Osteoblast (primary cell): ENCODE results near the gene ADARB2. TPM values are rescaled to one million over a fixed set of nuclear protein-coding genes. Genes with fewer than 3 reads are reported as not detected.

Experiments
- DNase-seq: peaks from one replicate; pipeline ENCODE4 v3.0.0; 2011; ENCODE audit warnings: low spot score, mixed read lengths; ENCODE audit not compliant: insufficient read length; ENCODE audit errors: missing footprints
- H2AFZ ChIP-seq: 2 replicates; pipeline ENCODE4 v1.6.0; 2011; ENCODE audit warnings: mild to moderate bottlenecking, low read length
- H3K27ac ChIP-seq: 2 replicates; pipeline ENCODE4 v1.5.1; 2011; ENCODE audit warnings: mild to moderate bottlenecking, low read depth, low read length, moderate library complexity
- H3K27me3 ChIP-seq: 2 replicates; pipeline ENCODE4 v1.6.0; 2012; ENCODE audit warnings: mild to moderate bottlenecking, control low read depth, inconsistent platforms, low read length, moderate library complexity; ENCODE audit not compliant: insufficient read depth
- H3K36me3 ChIP-seq: 2 replicates; pipeline ENCODE4 v1.5.1; 2011; ENCODE audit warnings: mild to moderate bottlenecking, low read length, control low read depth, moderate library complexity; ENCODE audit not compliant: insufficient read depth
- H3K4me1 ChIP-seq: 2 replicates; pipeline ENCODE4 v1.5.1; 2011; ENCODE audit warnings: mild to moderate bottlenecking, low read length, control low read depth, moderate library complexity; ENCODE audit not compliant: insufficient read depth
- H3K4me2 ChIP-seq: 2 replicates; pipeline ENCODE4 v1.6.0; 2011; ENCODE audit warnings: mild to moderate bottlenecking, low read length; ENCODE audit not compliant: insufficient read depth
- H3K4me3 ChIP-seq: fragments of 200-600 bp; sonication (generic); 3 replicates; pipeline ENCODE4 v1.5.1; 2012; ENCODE audit warnings: mild to moderate bottlenecking, low read length, inconsistent platforms; ENCODE audit not compliant: insufficient read depth
- H3K79me2 ChIP-seq: 2 replicates; pipeline ENCODE4 v1.6.0; 2012; ENCODE audit warnings: mild to moderate bottlenecking, low read length, control low read depth, inconsistent platforms; ENCODE audit not compliant: insufficient read depth
- H3K9me3 ChIP-seq: 2 replicates; pipeline ENCODE4 v1.5.1; 2011; ENCODE audit warnings: low read depth, low read length, control low read depth
- H4K20me1 ChIP-seq: 2 replicates; pipeline ENCODE4 v1.6.0; 2012; ENCODE audit warnings: mild to moderate bottlenecking, low read length, control low read depth; ENCODE audit not compliant: insufficient read depth
- total RNA-seq: library from RNA; depleted of rRNA; stranded (reverse); fragments of >200 nt; gene quantifications from 2 replicates; pipeline ENCODE4 v1.2.3, GENCODE V29; 2012
- TF ChIP-seq, protein P1 (sequence below): IDR thresholded peaks from 2 replicates; pipeline ENCODE4 v1.5.1; 2011; ENCODE audit warnings: mild to moderate bottlenecking, low read depth, low read length, moderate library complexity; ENCODE audit errors: extremely low read depth

ADARB2 gene
- total RNA-seq, 1 donor = not detected

DNA sequence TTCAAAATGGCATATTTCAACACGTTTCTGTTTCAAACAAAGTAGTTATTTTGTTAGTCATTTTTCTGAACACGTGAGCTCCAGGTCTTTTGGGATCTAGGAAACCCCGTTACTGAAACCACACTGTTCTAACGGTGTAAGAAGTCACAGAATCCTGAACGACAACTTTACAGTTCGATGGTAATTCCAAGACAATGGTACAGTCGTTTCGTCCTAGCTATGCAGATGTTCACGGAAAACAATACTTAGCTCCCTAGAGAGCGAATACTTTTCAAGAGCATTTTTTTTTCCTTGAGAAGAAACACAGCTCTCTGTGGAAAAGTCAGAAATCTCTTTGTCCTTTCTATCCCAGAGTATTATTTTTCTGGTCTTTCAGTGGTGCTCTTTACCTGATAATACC, 254.1 kb downstream of the ADARB2 start:
- H3K4me3 ChIP-seq = no peak overlapping the region
- no peaks in the 10 kb centered on the region for H3K36me3 ChIP-seq
- H4K20me1 ChIP-seq = no peaks in the 10 kb centered on the region
- no peaks in the 10 kb centered on the region for H3K4me1 ChIP-seq
- no peaks in the 10 kb centered on the region for H3K79me2 ChIP-seq
- H3K27me3 ChIP-seq = no peaks in the 10 kb centered on the region
- DNase-seq = no peak
- no peak overlapping the region for H2AFZ ChIP-seq
- TF ChIP-seq, protein P1, sequence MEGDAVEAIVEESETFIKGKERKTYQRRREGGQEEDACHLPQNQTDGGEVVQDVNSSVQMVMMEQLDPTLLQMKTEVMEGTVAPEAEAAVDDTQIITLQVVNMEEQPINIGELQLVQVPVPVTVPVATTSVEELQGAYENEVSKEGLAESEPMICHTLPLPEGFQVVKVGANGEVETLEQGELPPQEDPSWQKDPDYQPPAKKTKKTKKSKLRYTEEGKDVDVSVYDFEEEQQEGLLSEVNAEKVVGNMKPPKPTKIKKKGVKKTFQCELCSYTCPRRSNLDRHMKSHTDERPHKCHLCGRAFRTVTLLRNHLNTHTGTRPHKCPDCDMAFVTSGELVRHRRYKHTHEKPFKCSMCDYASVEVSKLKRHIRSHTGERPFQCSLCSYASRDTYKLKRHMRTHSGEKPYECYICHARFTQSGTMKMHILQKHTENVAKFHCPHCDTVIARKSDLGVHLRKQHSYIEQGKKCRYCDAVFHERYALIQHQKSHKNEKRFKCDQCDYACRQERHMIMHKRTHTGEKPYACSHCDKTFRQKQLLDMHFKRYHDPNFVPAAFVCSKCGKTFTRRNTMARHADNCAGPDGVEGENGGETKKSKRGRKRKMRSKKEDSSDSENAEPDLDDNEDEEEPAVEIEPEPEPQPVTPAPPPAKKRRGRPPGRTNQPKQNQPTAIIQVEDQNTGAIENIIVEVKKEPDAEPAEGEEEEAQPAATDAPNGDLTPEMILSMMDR = no peak
- no peak overlapping the region for H3K27ac ChIP-seq
- no peak overlapping the region for H3K4me2 ChIP-seq
- H3K9me3 ChIP-seq = no peaks in the 10 kb centered on the region

DNA sequence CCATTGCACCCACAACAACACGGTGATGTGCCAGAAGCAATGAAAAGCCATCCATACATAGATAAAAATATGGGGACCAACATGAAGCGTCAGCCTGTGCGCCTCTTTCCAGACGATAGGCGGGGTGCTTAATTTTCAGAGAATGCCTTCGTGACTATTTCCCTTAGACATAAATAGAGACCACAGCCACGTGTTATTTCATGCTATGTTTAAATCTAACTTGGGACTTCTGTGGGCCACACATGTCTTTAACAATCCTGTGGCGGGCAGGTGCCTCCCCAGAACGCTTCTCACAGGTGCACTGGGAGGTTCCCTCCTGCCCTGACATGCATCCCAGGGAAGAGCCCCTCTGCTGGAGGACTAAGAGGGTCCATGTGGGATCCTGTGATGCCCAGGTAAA, 259.7 kb downstream of the ADARB2 start:
- H3K9me3 ChIP-seq = no peaks in the 10 kb centered on the region
- H3K4me3 ChIP-seq = no peak overlapping the region
- H3K27me3 ChIP-seq = no peaks in the 10 kb centered on the region
- H3K27ac ChIP-seq = no peak overlapping the region
- H3K4me2 ChIP-seq = no peak overlapping the region
- H3K79me2 ChIP-seq = no peaks in the 10 kb centered on the region
- TF ChIP-seq, protein P1 = no peak
- H3K4me1 ChIP-seq = no peaks in the 10 kb centered on the region
- no peak for DNase-seq
- H2AFZ ChIP-seq = no peak overlapping the region
- H3K36me3 ChIP-seq = no peaks in the 10 kb centered on the region
- no peaks in the 10 kb centered on the region for H4K20me1 ChIP-seq

DNA sequence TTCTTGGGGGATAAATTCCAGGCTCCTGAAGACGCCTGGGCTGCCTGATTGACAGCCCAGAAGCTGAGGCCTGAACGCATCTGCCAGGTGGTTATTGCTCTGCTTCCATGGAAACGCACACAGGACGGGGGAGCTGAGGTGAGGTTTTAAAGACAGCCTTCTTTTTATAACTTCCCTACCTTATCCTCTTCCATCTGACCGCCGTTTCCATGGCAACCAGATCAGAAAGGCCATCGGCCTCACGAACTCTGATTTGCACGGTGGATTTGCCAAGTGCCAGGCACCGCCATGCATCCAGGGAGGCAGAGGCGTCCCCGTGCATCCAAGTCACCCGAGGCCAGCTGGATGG, 260.9 kb downstream of the ADARB2 start:
- no peaks in the 10 kb centered on the region for H3K27me3 ChIP-seq
- H3K4me2 ChIP-seq = no peak overlapping the region
- TF ChIP-seq, protein P1 = no peak
- no peaks in the 10 kb centered on the region for H3K79me2 ChIP-seq
- no peak overlapping the region for H2AFZ ChIP-seq
- DNase-seq = no peak
- no peaks in the 10 kb centered on the region for H3K36me3 ChIP-seq
- H3K9me3 ChIP-seq = no peaks in the 10 kb centered on the region
- no peaks in the 10 kb centered on the region for H4K20me1 ChIP-seq
- H3K27ac ChIP-seq = no peak overlapping the region
- H3K4me1 ChIP-seq = no peaks in the 10 kb centered on the region
- H3K4me3 ChIP-seq = no peak overlapping the region

DNA sequence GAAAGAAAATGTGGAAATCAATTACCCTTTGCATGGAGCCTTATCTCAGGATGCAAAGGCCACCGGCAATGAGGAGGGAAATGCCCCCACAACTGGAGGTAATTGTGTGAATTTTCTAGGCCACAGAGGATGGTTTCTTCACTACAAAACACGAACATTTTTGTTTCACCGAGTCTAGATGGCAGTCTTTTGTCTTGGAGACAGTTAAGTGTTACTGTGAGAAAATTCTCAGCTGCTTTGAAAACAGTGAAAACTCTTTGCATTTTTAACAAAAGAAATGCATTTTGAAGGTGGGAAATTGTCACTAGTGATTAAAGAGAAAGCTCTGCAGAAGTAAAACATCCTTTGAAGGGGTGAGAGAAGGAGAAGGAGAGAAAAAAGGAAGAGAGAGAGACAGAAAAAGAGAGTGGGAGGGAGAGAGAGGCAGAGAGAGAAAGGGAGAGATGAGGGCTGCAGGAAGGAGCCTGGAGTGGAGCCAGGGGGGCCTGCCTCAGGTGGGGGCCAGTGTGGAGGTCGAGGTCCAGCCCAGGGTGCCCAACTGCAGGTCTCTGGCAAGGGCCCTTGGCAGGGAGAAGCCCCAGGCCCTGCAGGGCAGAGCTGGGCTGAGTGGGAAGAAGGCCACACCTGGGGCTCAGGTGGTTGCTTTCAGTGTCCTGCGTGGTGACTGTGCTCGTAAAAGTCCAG, 261.4 kb downstream of the ADARB2 start:
- H3K27ac ChIP-seq = no peak overlapping the region

More for the DNA sequence above, 261.4 kb downstream of the ADARB2 start:
- Histone ChIP-seq H3K9me3 (no peaks in the 10 kb centered on the region), H3K4me1 (no peaks in the 10 kb centered on the region), H3K27me3 (no peaks in the 10 kb centered on the region), H3K4me2 (no peak overlapping the region), H3K4me3 (no peak overlapping the region), H3K36me3 (no peaks in the 10 kb centered on the region), H2AFZ (no peak overlapping the region), H3K79me2 (no peaks in the 10 kb centered on the region), H4K20me1 (no peaks in the 10 kb centered on the region)
- no peak for DNase-seq
- TF ChIP-seq, protein P1 = no peak
